ENCODE measurements around the gene LIN7B. TPM values are rescaled to one million over a fixed set of nuclear protein-coding genes. Genes with fewer than 3 reads are reported as not detected.

Gene LIN7B
- total and polyA plus RNA-seq, 9 of the 15 experiments (the other 6 are each of a cell fraction or from before 2014, with no cell fraction given) = 0.89 to 15.7 (median 4.0) TPM

DNA sequence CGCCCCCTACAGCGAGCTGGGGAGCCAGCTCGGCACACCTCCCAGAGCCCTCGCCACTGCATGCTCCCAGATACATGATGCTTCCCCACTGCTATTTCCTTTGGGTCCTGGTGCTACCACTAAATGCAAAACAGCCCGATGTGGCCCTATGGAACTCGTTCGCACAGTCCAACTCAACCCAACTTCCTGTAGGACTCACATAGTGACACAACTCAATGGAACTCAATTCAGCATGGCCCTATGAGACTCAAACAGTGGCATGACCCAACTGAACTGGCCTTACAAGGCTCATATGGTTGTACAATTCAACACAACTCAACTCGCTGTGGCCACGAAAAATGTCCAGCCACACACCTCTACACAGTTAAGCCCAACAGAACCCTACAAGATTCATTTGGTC lies 45.1 kb upstream of the LIN7B start:
- Histone ChIP-seq H3K4me1 (replicated peaks in 1 of 2; ENCODE audit: control insufficient read depth in 2 of 2, insufficient read depth in 2 of 2, low read length in 2 of 2) (peaks cover 4 to 44% of the 10 kb centered on the region in 2 experiments), H3K9ac (ENCODE audit: insufficient read depth in 1 of 2, low read depth in 2 of 2, low read length in 2 of 2) (no peak overlapping the region), H3K4me2 (ENCODE audit: insufficient read depth, low read length) (no peak overlapping the region), H3K27me3 (ENCODE audit: control insufficient read depth in 2 of 2, insufficient read depth in 2 of 2, low read length in 2 of 2) (peaks cover 17 to 47% of the 10 kb centered on the region in 2 experiments; a peak in 4 of 5 replicates), H3K27ac (ENCODE audit: extremely low read depth, low read depth, low read length) (no peak overlapping the region), H3K9me3 (replicated peaks; ENCODE audit: control insufficient read depth, insufficient read depth, low read depth, low read length) (no peaks in the 10 kb centered on the region), H3K36me3 (ENCODE audit: control insufficient read depth, insufficient read depth, low read length) (no peaks in the 10 kb centered on the region), H3K79me2 (ENCODE audit: control insufficient read depth, insufficient read depth, low read length) (no peaks in the 10 kb centered on the region), H3K4me3 (no peak overlapping the region), H3K9me1 (ENCODE audit: control insufficient read depth, insufficient read depth, low read length) (no peaks in the 10 kb centered on the region), H4K20me1 (replicated peaks; ENCODE audit: control insufficient read depth, insufficient read depth, low read length) (no peaks in the 10 kb centered on the region), H2AFZ (ENCODE audit: low read depth, low read length) (no peak overlapping the region)
- 12% methylated on average over 9 of the region's 9 CpGs for WGBS (ENCODE audit: insufficient coverage, low coverage, missing lambda C conversion rate)
- intact Hi-C loops (cut with micrococcal nuclease) (no loop called here), in situ Hi-C loops (cut with MboI) (no loop called here)
- TF ChIP-seq ERF (CRISPR knock-in tag; IDR thresholded peaks at IDR 0.05) (no peak), HSF4 (CRISPR knock-in tag; IDR thresholded peaks at IDR 0.05; ENCODE audit: borderline replicate concordance) (no peak), ZNF583 (CRISPR knock-in tag; IDR thresholded peaks at IDR 0.05) (no peak)
- POLR2A ChIA-PET = interaction anchor here (1.6 kb wide), 1 partner anchor 8 kb away, joined by 4 read pairs; no protein-coding TSS in a partner anchor
- no TSS peak for BruUV-seq (replicated peaks)
- FAIRE-seq (no peak), ATAC-seq (no peak), DNase-seq (ENCODE audit: extremely low read depth in 1 of 4, low spot score in 3 of 4) (no peak)
- CTCF ChIA-PET (ENCODE audit: low intra/inter-chr PET ratio) = no interaction called here

DNA sequence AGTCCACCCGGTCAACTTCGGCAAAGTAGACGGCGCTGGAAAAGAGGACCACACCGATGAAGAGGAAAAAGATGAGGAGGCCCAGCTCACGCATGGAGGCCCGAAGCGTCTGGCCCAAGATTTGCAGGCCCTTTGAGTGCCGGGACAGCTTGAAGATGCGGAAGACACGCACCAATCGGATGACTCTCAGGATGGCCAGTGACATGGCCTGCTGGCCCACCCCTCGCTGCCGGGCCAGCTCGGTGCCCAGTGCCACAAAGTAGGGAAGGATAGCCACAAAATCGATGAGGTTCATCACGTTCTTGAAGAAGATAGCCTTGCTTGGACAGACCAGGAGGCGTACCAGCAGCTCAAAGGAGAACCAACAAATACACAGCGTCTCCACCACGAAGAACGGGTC lies 43.8 kb upstream of the LIN7B start:
- H3K4me2 ChIP-seq (ENCODE audit: insufficient read depth, low read length) = no peak overlapping the region
- POLR2A ChIA-PET = interaction anchor here (0.7 to 1.6 kb wide), 5 partner anchors 10 to 62 kb away, joined by 3 to 6 read pairs (median 3); no protein-coding TSS in a partner anchor
- WGBS (ENCODE audit: insufficient coverage, low coverage, missing lambda C conversion rate) = 36% methylated on average over 20 of the region's 21 CpGs
- no peak for TF ChIP-seq HDAC3 (IDR thresholded peaks at IDR 0.05; ENCODE audit: borderline replicate concordance, partially characterized antibody)
- TF ChIP-seq ZNF174 (CRISPR knock-in tag; IDR thresholded peaks at IDR 0.05) = no peak
- no peak for TF ChIP-seq ZNF76 (CRISPR knock-in tag; IDR thresholded peaks at IDR 0.05; ENCODE audit: borderline replicate concordance)
- TF ChIP-seq, protein P1, sequence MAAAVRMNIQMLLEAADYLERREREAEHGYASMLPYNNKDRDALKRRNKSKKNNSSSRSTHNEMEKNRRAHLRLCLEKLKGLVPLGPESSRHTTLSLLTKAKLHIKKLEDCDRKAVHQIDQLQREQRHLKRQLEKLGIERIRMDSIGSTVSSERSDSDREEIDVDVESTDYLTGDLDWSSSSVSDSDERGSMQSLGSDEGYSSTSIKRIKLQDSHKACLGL (CRISPR knock-in tag; IDR thresholded peaks at IDR 0.05; ENCODE audit: borderline replicate concordance, poor library complexity, severe bottlenecking) = no peak
- no peak for TF ChIP-seq SAFB2 (IDR thresholded peaks at IDR 0.05; ENCODE audit: borderline replicate concordance, low read depth, low read length, severe bottlenecking)
- TF ChIP-seq, protein P2, sequence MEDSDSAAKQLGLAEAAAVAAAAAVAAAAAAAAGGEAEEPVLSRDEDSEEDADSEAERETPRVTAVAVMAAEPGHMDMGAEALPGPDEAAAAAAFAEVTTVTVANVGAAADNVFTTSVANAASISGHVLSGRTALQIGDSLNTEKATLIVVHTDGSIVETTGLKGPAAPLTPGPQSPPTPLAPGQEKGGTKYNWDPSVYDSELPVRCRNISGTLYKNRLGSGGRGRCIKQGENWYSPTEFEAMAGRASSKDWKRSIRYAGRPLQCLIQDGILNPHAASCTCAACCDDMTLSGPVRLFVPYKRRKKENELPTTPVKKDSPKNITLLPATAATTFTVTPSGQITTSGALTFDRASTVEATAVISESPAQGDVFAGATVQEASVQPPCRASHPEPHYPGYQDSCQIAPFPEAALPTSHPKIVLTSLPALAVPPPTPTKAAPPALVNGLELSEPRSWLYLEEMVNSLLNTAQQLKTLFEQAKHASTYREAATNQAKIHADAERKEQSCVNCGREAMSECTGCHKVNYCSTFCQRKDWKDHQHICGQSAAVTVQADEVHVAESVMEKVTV (CRISPR knock-in tag; IDR thresholded peaks at IDR 0.05) = no peak
- no peak for TF ChIP-seq SAP30 (IDR thresholded peaks at IDR 0.05; ENCODE audit: borderline replicate concordance, insufficient read depth, low read depth, low read length, poor library complexity, severe bottlenecking)
- TF ChIP-seq ETV5 (CRISPR knock-in tag; IDR thresholded peaks at IDR 0.05; ENCODE audit: low read depth) = no peak
- TF ChIP-seq COPS2 (conservative IDR thresholded peaks at IDR 0.05) = no peak
- TF ChIP-seq BHLHE40 (IDR thresholded peaks at IDR 0.05; ENCODE audit: low read length) = no peak

More for the DNA sequence above, 43.8 kb upstream of the LIN7B start:
- no peaks in the 10 kb centered on the region for H3K9me1 ChIP-seq (ENCODE audit: control insufficient read depth, insufficient read depth, low read length)
- H4K20me1 ChIP-seq (replicated peaks; ENCODE audit: control insufficient read depth, insufficient read depth, low read length) = no peaks in the 10 kb centered on the region
- CTCF ChIA-PET (ENCODE audit: low intra/inter-chr PET ratio) = no interaction called here
- peaks cover 9 to 35% of the 10 kb centered on the region in 2 experiments; a peak in 4 of 5 replicates for H3K4me1 ChIP-seq (replicated peaks in 1 of 2; ENCODE audit: control insufficient read depth in 2 of 2, insufficient read depth in 2 of 2, low read length in 2 of 2)
- no peaks in the 10 kb centered on the region for H3K36me3 ChIP-seq (ENCODE audit: control insufficient read depth, insufficient read depth, low read length)
- no peak for FAIRE-seq
- peaks cover 17 to 42% of the 10 kb centered on the region in 2 experiments; a peak in 4 of 5 replicates for H3K27me3 ChIP-seq (ENCODE audit: control insufficient read depth in 2 of 2, insufficient read depth in 2 of 2, low read length in 2 of 2)
- no peaks in the 10 kb centered on the region for H3K79me2 ChIP-seq (ENCODE audit: control insufficient read depth, insufficient read depth, low read length)
- H3K4me3 ChIP-seq = no peak overlapping the region
- ATAC-seq = no peak
- in situ Hi-C loops (cut with MboI) = no loop called here
- intact Hi-C loops (cut with micrococcal nuclease) = loop anchor here (5.0 kb wide), 1 partner anchor 283 kb away; no protein-coding TSS in a partner anchor
- no peak overlapping the region for H2AFZ ChIP-seq (ENCODE audit: low read depth, low read length)
- H3K27ac ChIP-seq (ENCODE audit: extremely low read depth, low read depth, low read length) = no peak overlapping the region
- no peaks in the 10 kb centered on the region for H3K9me3 ChIP-seq (replicated peaks; ENCODE audit: control insufficient read depth, insufficient read depth, low read depth, low read length)
- H3K9ac ChIP-seq (ENCODE audit: insufficient read depth in 1 of 2, low read depth in 2 of 2, low read length in 2 of 2) = no peak overlapping the region
- DNase-seq (ENCODE audit: extremely low read depth in 1 of 4, low spot score in 3 of 4) = no peak
- no TSS peak for BruUV-seq (replicated peaks)
